Renal cortex interstitium (tissue), 15 donors: ENCODE results near the gene DMRTC1. TPM values are rescaled to one million over a fixed set of nuclear protein-coding genes. Genes with fewer than 3 reads are reported as not detected.
"Not testable (repeated sequence)": the region's sequence is repeated elsewhere in the genome, so short reads cannot be mapped to it uniquely, and the experiment has no call there.

Source experiments
- DNase-seq, 11 donors: peaks; one replicate each; pipeline ENCODE4 v3.0.0-alpha.2; 2013; ENCODE audit warnings: low read depth in 9 of 11, low spot score in 4 of 11; ENCODE audit errors: extremely low read depth in 1 of 11
- long read RNA-seq, 16 experiments: transcript quantifications; one replicate each; lab custom pipeline, GENCODE V29; 2026
- polyA plus RNA-seq, 3 donors: library from polyadenylated mRNA; unstranded; fragments of 120-200 nt; gene quantifications; one replicate each; pipeline ENCODE4 v1.2.1, GENCODE V29; 2013; ENCODE audit not compliant: insufficient read length in 3 of 3

DMRTC1 gene
- polyA plus RNA-seq, result under 1 TPM; 0.30 to 0.57 (median 0.34) TPM
- long read RNA-seq, donor 1, result 0 reads
- long read RNA-seq, donor 2, result 0 reads
- long read RNA-seq, donor 3, result 0 reads
- long read RNA-seq, donor 4, result 0 reads
- long read RNA-seq, donor 5, result 0 reads
- long read RNA-seq, donor 6, result 0 reads
- long read RNA-seq, donor 7, result 0 reads
- long read RNA-seq, donor 8, result 0 reads
- long read RNA-seq, donor 9, result 0 reads
- long read RNA-seq, donor 10, result 0 reads
- long read RNA-seq, donor 11, result 0 reads
- long read RNA-seq, donor 12, partial matches to known transcripts, result 0 of 1 reads
- long read RNA-seq, donor 12, other reads (novel, unspliced or antisense), result 0 of 1 reads
- long read RNA-seq, donor 13, result 0 reads
- long read RNA-seq, donor 14, result 0 reads
- long read RNA-seq, donor 15, result 0 reads
- long read RNA-seq, donor 16, result 0 reads

GRCh38 chrX:72943819-72944169, at the start of gene DMRTC1:
TSS of gene DMRTC1 (minus strand) at chrX:72943837. CDS start at chrX:72875694, 68,143 bp downstream.
- not testable (repeated sequence) for DNase-seq

GRCh38 chrX:72980894-72981469, 37.3 kb upstream of the DMRTC1 start:
- DNase-seq, result not testable (repeated sequence)

GRCh38 chrX:72974885-72975284, 31.2 kb upstream of the DMRTC1 start:
- not testable (repeated sequence) for DNase-seq

GRCh38 chrX:72971859-72972258, 28.2 kb upstream of the DMRTC1 start:
- not testable (repeated sequence) for DNase-seq

- not testable (repeated sequence) for DNase-seq
Measured at GRCh38 chrX:72959971-72960370, 16.3 kb upstream of the DMRTC1 start.

GRCh38 chrX:72943035-72943818, 410 bp downstream of the DMRTC1 start:
- DNase-seq, result not testable (repeated sequence)

GRCh38 chrX:72942272-72942671, 1.4 kb downstream of the DMRTC1 start:
- not testable (repeated sequence) for DNase-seq

GRCh38 chrX:72937906-72938305, 5.7 kb downstream of the DMRTC1 start, which contains the start of gene FAM236A:
TSS of gene FAM236A (plus strand) at chrX:72938206. CDS start at chrX:72938263, 57 bp downstream.
- not testable (repeated sequence) for DNase-seq

- DNase-seq, result not testable (repeated sequence)
Measured at GRCh38 chrX:72936882-72937455, 6.7 kb downstream of the DMRTC1 start.

- DNase-seq, result not testable (repeated sequence)
Measured at GRCh38 chrX:72936455-72936854, 7.2 kb downstream of the DMRTC1 start.

- not testable (repeated sequence) for DNase-seq
Measured at GRCh38 chrX:72932283-72932682, 11.4 kb downstream of the DMRTC1 start.

- DNase-seq, result not testable (repeated sequence)
Measured at GRCh38 chrX:72916096-72916495, 27.5 kb downstream of the DMRTC1 start.

- not testable (repeated sequence) for DNase-seq
Measured at GRCh38 chrX:72912315-72912714, 31.3 kb downstream of the DMRTC1 start, which contains the start of gene FAM236C. TSS of gene FAM236C (plus strand) at chrX:72912615. CDS start at chrX:72912715, 100 bp downstream.

- not testable (repeated sequence) for DNase-seq
Measured at GRCh38 chrX:72889740-72890139, 53.9 kb downstream of the DMRTC1 start.

- not testable (repeated sequence) for DNase-seq
Measured at GRCh38 chrX:72882898-72883297, 60.7 kb downstream of the DMRTC1 start.

- not testable (repeated sequence) for DNase-seq
Measured at GRCh38 chrX:72837532-72837931, 106.1 kb downstream of the DMRTC1 start.

- not testable (repeated sequence) for DNase-seq
Measured at GRCh38 chrX:72830701-72831100, 112.9 kb downstream of the DMRTC1 start.
